HepG2 (cell line): ENCODE data around the gene LSMEM2. TPM values are rescaled to one million over a fixed set of nuclear protein-coding genes. Genes with fewer than 3 reads are reported as not detected.
A peak's percentile ranks its signal among the peaks of the same experiment; 100 is the strongest.

ENCODE experiments used
- CTCF ChIP-seq: sonication (generic); formaldehyde crosslinking; IDR thresholded peaks from 2 replicates; pipeline ENCODE4 v1.5.0; 2020; ENCODE audit warnings: mild to moderate bottlenecking, missing genetic modification reagents, moderate library complexity
- FOXO4 ChIP-seq: sonication (generic); formaldehyde crosslinking; conservative IDR thresholded peaks from 2 replicates; pipeline ENCODE4 v1.8.1; 2023; ENCODE audit warnings: missing genetic modification reagents
- REST ChIP-seq, 2 experiments: IDR thresholded peaks; 2 replicates each; pipeline ENCODE4 v1.6.1; 2011 to 2012; ENCODE audit warnings: low read length in 2 of 2, borderline replicate concordance in 1 of 2, low read depth in 1 of 2, mild to moderate bottlenecking in 1 of 2, moderate library complexity in 1 of 2
- SMAD1 ChIP-seq: sonication (generic); formaldehyde crosslinking; IDR thresholded peaks from 2 replicates; pipeline ENCODE4 v1.4.0; 2020; ENCODE audit warnings: missing genetic modification reagents, low read depth, mild to moderate bottlenecking, borderline replicate concordance
- YEATS4 ChIP-seq: sonication (generic); formaldehyde crosslinking; IDR thresholded peaks from 2 replicates; pipeline ENCODE4 v1.4.0; 2020; ENCODE audit warnings: missing genetic modification reagents, borderline replicate concordance
- polyA plus RNA-seq, 8 experiments: library from polyadenylated mRNA; depleted of rRNA in 3 of 8; stranded (reverse) in 7 of 8; unstranded in 1 of 8; fragments of >200 nt; fragmentation: Illumina TruSeq in 4 of 8; extraction: Trizol in 4 of 8; gene quantifications; 2 replicates each; pipeline versions ENCODE4 v1.2.1 to v1.2.3, GENCODE V29; 2011 to 2016; ENCODE audit warnings: low read depth in 4 of 8, missing spikeins in 1 of 8, mixed read lengths in 1 of 8; ENCODE audit not compliant: insufficient read depth in 1 of 8
- total RNA-seq, 5 experiments: library from RNA; depleted of rRNA; stranded (reverse); fragments of >200 nt; fragmentation: Illumina TruSeq; extraction: Trizol; gene quantifications; 2 replicates each; pipeline ENCODE4 v1.2.3, GENCODE V29; 2016; ENCODE audit warnings: low read depth in 1 of 5

LSMEM2 gene
- total and polyA plus RNA-seq, 2 of the 13 experiments (the other 11 are each of a cell fraction or from before 2014, with no cell fraction given): 0.07 to 0.41 TPM

GRCh38 chr3:50300681-50301254 lies 21.9 kb downstream of the LSMEM2 start (continued):
- TF ChIP-seq REST (IDR thresholded peaks at IDR 0.05; ENCODE audit: borderline replicate concordance in 1 of 2, low read depth in 1 of 2, low read length in 2 of 2) (no peak), YEATS4 (CRISPR knock-in tag) (no peak), FOXO4 (CRISPR knock-in tag) (0 out of 2 replicates have a peak, but pooled peaks have one; percentile 52), SMAD1 (CRISPR knock-in tag) (no peak), CTCF (no peak)
